Cortex of kidney (tissue), 1 donor: ENCODE data around the gene GASK1A.

Experiments used
- DNase-seq: peaks from one replicate; lab custom pipeline; 2025; lab: John Stamatoyannopoulos, UW

The GASK1A gene

DNA sequence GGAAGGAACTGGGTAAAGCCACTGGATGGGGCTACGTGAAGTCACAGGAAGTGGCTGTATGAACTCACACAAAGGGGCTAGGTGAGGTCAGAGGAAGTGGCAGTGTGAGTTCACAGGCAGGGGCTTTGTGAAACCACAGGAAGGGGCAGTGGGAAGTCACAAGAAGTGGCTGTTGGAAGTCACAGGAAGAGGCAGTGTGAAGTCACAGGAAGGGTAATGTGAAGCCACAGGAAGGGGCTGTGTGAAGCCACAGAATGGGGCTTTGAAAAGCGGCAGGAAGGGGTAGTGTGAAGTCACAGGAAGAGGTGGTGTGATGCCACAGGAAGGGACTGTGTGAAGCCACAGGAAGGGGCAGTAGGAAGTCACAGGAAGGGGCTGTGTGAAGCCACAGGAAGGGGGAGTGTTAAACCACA lies 34.6 kb downstream of the GASK1A start:
- DNase-seq, result no peak

DNA sequence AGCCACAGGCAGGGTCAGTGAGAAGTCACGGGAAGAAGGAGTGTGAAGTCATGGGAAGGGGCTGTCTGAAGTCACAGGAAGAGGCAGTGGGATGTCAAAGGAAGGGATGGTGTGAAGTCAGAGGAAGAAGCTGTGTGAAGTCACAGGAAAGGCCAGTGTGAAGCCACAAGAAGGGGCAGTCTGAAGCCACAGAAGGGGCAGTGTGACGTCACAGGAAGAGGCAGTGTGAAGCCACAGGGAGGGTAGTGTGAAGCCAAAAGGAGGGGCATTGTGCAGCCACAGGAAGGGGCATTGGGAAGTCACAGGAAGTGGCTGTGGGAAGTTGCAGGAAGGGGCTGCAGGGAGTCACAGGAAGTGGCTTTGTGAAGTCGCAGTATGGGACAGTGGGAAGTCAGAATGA lies 35.1 kb downstream of the GASK1A start:
- DNase-seq, result no peak

DNA sequence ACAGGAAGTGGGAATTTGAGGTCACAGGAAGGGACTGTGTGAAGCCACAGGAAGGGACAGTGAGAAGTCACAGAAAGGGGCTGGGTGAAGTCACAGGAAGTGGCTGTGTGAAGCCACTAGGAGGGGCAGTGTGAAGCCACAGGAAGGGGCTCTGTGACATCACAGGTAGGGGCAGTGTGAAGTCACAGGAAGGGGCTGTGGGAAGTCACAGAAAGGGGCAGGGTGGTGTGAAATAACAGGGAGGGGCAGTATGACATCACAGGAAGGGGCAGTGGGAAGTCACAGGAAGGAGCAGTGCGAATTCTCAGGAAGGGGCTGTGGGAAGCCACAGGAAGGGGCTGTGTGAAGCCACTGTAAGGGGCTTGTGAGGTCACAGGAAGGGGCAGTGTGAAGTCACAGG lies 35.8 kb downstream of the GASK1A start:
- no peak for DNase-seq

DNA sequence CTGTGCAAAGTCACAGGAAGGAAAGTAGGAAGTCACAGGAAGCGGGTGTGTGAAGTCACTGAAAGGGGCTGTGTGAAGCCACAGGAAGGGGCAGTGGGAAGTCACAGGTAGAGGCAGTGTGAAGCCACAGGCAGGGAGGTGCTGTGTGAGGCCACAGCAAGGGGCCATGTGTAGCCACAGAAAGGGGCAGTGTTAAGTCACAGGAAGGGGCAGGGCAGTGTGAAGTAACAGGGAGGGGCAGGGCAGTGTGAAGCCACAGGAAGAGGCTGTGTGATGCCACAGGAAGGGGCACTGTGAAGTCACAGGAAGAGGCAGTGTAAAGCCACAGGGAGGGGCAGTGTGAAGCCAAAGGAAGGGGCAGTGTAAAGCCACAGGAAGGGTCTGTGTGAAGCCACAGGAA lies 36.5 kb downstream of the GASK1A start:
- no peak for DNase-seq

DNA sequence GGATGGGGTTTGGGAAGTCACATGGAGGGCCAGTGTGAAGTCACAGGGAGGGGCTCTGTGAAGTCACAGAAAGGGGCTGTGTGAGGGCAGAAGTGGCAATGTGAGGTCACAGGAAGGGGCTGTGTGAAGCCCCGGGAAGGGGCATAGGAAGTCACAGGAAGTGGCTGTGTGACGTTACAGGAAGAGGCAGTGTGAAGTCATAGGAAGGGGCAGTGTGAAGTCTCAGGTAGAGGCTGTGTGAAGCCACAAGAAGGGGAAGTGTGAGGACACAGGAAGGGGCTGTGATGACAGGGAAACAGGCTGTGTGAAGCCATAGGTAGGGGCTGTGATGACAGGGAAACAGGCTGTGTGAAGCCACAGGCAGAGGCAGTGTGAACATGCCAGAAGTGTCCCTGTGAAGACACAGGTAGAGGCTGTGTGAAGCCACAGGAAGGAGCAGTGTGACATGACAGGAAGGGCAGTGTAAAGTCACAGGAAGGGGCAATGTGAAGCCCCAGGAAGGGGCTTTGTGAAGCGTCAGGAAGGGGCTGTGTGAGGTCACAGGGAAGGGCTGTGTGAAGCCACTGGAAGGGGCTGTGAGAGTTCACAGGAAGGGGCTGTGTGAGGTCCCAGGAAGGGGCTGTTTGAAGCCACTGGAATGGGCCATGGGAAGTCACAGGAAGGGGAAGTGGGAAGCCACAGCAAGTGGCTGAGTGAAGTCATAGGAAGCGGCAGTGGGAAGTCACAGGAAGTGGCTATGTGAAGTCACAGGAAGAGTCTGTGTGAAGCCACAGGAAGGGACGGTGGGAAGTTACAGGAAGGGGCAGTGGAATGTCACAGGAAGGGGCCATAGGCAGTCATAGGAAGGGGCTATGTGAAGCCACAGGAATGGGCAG lies 37.1 kb downstream of the GASK1A start:
- no peak for DNase-seq

DNA sequence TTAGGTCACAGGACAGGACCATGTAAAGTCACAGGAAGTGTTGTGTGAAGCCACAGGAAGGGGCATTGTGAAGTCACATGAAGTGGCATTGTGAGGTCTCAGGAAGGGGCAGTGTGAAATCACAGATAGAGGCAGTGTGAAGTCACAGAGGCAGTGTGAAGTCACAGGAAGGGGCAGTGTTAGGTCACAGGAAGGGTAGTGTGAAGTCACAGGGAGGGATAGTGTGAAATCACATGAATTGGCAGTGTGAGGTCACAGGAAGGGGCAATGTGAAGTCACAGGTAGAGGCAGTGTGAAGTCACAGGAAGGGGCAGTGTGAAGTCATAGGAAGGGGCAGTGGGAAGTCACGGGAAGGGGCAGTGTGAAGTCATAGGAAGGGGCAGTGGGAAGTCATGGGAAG lies 37.9 kb downstream of the GASK1A start:
- no peak for DNase-seq

DNA sequence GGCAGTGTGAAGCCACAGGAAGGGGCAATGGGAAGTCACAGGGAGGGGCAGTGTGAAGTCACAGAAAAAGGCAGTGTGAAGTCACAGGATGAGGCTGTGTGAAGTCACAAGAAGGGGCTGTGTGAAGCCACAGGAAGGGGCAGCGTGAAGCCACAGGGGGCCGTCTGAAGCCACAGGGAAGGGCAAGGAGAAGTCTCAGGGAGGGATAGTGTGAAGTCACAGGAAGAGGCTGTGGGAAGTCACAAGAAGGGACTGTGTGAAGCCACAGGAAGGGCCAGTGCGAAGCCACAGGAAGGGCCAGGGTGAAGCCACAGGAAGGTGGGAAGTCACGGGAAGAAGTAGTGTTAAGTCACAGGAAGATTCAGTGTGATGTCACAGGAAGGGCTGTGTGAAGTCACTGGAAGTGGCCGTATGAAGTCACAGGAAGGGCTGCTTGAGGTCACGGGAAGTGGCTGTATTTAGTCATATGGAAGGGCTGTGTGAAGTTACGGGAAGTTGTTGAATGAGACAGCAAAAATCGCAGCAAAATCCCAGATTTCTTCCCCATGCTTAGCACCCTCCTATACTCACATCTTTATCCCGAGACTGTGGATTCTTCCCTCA lies 38.6 kb downstream of the GASK1A start:
- DNase-seq, result no peak

DNA sequence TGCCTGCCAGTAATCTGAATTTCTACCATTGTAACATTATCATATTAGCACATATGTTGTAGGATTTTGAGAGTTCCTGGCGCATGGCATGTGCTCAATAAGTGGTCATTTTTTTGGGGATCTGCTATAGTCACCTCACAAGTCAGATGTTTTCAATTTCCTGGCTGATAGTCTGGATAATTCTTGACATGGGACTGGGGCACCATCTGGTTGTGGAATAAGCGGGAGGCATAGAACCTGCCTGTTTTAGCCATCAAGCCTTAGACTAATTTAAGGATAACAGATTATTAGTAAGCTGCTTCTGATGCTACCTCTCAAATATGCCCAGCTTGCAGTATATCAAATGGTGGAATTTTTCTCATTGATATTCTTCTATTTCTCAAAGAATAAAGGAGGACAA lies 39.1 kb downstream of the GASK1A start:
- no peak for DNase-seq

DNA sequence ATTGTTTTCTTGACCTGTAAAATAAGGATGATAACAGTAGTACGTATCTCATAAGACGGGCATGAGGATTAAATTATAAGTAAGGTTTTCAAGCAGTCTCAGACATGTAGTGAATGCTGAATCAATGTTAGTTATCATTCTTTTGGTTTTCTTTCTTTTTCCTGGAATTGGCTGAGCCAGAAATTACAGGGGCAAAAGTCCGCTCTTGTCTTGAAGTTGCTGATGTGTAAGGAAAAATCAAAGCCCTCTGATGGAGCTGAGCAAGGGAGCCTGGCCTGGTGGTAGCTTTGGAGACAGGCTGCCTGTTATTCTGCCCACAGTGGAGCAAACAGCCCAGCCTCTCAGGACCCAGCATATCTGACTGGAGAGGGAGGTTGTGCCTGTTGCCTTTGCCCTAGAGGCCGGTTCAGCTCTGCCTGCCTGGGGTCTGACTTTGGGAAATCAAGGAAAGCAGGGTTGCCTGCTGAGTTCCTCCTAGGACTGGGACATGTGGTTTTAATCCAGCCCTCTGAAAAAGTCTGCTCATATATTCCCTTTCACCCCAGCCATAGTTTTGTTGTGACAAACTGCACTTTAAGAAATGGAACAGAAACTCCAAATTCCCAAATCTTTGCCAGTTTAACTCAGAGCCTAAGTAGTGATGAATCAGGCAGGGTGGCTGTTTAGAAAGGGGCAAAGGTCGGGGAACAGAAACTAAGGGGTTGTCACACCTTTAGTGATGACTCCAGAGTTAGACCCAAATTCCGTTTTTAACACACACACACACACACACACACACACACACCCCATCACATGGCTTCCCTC lies 40.1 kb downstream of the GASK1A start:
- DNase-seq, result no peak

DNA sequence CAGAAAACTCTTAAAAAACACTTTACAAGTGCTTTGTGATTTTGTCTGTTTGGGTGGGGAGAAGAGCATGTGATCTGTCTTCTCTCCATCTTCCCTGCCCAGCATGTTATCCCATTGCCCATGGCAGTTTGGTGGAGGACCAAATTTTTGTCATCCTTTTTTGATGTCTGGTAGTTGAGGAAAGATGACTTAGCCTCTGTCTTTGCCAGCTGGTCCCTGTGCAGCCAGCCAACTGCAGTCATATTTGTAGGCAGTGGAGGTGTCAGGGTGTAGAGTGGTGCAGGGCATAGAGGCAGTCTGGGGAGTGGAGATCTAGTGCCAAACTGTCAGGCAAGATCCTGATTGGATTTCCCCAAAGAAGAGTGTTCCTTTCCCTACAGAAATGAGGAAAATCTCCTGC lies 40.7 kb downstream of the GASK1A start:
- no peak for DNase-seq

DNA sequence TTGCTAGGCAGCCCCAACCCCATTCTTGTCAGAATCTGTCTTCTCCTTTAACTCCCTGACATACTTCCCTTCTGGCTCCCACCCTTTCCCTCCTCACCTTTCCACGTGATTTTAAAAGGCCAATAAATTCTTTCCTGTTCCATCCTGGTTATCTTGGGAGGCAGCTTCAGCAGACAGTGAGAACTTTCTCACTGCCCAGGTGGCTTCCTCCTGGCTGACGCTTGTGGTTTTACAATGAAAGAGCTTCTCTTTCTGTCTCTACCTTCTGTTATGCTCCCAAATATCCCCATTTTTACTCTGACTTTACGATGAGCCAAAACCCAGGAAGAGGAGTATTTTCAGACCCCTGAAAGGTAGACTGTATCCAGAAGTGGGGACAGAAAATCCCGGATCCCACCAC lies 42.1 kb downstream of the GASK1A start:
- no peak for DNase-seq

DNA sequence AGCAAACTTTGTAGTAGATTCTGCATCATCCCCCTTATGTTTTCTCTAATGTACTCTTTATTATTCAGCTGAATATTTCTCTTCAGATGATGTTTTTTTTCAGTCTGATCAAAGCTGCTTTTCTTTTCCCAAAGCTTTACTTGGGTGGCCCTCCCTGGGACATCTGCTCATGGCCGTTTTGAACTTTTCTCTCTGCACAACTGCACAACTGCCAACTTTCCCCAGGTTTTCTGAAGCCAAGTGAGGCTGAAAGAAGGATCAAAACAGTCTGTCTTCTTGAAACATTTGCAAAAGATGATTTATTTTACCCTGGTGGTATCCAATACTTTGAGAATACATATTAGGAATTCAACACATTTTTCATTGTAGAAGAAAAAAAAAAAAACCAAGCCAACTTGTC lies 43.0 kb downstream of the GASK1A start:
- DNase-seq, result no peak

DNA sequence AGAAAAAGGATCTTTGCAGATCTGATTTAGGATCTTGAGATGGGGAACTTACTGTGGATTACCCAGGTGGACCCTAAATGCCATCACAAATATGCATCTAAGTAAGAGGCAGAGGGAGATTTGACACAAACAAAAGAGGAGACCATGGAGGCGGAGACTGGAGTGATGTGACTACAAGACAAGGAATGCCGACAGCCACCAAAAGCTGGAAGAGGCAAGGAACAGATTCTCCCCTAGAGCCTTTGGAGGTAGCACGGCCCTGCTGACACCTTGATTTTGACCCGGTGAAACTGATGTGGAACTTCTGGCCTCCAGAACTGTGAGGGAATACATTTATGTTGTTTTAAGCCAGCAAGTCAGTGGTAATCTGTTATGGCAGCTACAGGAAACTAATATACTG lies 44.0 kb downstream of the GASK1A start:
- no peak for DNase-seq

DNA sequence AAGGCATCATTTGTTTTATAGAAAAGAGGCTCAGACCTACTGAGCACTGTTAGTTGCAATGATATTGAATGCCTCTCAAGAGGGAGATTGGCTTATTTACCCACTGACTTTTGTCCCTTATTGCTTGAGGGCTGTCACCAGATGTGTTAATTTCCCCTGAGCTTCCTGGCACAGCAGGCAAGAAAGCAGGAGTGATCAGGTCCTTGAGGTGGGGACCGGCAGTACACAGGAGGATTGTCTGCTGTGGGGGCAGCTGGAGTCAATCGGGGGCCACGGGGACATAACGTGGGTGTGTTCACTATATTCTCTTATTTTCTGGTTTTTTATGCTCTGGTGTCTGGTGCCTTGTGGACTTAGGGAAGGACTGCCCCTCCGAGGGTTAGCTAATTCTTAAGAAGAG lies 44.6 kb downstream of the GASK1A start:
- DNase-seq, result no peak

DNA sequence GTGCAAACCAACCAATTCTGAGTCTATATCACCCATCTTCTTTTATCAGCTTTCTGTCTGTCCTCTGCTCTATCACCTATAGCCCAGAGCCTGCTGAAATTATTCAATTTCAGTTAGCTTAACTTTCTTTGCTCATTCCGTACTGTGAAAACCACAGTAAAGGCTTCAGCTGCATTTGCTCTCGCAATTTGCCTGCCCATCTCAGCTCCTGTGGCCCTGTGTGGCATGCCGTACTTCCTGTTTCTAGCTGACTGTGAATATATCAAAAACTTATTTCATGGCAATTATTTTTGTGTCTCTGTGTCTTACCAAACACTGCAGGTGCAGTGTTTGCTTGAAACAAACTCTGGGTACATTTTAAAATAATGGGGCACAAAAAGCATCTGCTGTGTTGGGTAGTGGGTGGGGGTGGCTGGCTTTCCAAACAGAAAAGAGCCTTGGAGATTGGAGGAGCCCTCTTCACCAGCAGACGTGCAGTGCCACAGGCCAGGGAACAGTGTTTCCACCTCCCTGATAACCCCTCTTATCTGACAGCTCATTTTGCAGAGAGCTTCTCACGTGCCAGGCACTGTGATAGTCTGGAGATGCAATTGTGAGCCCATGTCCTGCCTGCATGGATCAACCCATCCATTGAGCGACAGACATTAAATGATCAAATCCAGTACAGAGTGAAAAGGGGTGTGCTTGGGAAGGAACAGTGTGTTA lies 45.2 kb downstream of the GASK1A start:
- DNase-seq, result no peak

DNA sequence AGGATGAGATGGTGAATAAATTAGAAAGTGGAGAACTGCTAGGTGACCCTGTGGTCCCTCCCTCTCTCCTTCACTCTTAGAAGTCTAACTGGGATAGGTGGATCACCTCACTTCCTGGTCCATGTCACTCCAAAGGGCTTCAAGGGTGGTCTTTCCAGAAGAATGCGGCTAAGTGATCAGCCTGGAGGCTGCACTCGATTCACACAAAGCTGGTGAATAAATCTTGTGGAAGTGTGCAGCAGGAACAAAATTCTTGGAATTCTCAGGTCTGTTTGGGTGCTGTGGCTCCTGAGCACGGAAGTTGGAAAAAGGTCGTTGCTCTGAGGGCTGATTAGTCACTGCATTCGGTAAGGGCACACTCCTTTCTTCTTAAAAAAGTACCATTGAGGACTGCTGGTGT lies 46.3 kb downstream of the GASK1A start:
- DNase-seq, result no peak

DNA sequence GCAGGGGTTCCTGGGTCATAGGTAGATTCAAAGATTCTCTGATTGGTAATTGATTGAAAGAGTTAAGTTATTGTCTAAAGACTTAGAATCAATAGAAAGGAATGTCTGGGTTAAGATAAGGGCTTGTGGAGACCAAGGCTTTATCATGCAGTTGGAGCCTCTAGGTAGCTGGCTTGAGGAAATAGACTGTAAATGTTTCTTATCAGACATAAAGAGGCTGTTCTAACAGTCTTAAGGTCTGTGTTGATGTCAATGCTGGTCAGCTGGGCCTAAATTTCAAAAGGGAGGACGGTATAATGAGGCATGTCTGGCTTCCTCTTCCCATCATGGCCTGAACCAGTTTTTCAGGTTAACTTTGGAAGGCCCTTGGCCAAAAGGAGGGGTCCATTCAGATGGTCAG lies 48.9 kb downstream of the GASK1A start:
- no peak for DNase-seq

DNA sequence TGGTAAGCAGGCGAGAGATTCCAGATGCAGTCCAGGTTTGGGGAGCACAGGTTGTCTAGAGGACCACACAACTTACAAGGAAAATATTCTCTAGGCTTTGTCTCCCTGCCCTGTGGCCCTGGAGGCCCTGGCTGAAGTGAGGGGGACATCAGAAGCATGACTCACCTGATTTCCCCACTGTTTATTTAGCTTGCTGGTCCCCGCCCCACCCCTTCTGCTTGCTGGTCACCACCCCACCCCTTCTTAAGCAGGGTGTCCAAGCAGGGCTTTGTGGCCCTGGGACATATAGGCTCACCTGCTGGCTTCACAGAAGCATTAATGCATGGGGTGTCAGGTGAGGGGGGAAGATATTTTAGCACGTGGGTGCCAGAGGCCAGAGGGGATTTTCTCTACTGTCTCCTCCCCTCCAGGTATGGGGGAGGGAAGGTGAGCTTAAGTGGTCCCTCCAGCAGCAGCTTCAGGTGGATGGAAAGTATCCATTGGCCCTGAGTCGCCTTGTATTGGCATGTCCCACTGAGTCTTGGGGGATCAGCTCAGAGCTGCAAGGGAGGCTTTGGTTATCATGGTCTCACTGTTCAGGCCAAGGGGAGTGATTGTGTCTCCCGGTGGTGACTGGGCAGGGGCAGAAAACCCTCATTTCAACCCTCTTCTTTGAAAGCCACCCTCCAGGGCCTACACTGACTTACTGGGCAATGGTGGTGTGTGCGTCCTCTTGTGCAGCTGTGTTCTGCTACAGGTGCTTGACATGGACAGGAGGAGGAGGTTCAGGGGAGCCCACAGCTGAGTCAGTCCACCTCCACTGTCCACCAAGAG lies 49.8 kb downstream of the GASK1A start:
- DNase-seq, result no peak

DNA sequence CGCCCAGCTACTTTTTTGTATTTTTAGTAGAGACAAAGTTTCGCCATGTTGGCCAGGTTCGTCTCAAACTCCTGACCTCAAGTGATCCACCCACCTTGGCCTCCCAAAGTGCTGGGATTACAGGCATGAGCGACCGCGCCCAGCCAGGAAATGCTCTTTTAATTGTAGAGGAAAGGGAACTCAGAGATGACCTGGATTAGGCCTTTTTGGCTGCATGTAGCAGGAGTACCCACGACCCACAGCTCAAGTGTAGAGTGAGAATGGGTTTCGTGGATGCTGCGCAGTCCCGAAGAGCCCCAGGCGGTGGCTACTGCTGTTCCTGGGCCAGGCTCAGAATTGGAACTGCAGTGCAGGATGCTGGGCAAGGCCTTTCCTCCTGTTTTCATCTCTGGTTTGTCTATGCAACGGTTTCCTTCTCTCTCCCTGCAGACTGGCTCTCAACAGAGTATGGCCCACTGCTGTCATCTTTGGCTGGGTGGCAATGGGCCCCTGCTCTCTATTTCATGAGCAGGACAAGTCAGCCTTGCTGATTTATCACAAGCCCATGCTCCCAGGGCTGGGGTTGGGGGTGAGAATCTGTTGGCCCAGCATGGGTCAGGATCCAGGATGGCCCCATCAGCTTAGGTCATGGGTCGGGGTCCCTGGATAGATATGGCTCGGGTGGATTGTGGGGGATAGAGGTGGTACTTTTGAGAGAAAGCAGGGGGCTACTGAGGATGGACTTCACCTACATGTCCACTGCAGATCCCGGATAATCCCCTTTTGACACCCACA lies 51.2 kb downstream of the GASK1A start:
- no peak for DNase-seq

DNA sequence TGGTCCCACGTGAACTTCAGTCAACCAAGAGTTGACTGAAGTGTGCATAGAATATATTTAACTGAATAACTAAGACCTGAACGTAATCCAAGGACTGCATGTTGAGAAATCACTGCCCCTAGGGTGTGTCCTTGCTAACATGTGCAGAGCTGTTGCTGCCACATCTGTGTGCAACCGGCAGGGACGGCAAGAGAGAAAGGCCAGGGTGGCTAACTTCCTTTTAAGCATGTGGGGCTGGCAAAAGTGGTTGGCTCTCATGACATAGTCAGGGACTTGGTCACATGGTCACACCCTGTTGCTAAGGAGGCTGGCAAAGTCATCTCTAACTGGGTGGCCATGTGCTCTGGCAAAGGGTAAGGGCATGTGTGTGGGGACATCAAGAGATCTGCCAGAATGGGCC lies 52.4 kb downstream of the GASK1A start:
- no peak for DNase-seq
